ENCODE results near the gene ACTL10.
A peak's percentile ranks its signal among the peaks of the same experiment; 100 is the strongest.

The ACTL10 gene

DNA sequence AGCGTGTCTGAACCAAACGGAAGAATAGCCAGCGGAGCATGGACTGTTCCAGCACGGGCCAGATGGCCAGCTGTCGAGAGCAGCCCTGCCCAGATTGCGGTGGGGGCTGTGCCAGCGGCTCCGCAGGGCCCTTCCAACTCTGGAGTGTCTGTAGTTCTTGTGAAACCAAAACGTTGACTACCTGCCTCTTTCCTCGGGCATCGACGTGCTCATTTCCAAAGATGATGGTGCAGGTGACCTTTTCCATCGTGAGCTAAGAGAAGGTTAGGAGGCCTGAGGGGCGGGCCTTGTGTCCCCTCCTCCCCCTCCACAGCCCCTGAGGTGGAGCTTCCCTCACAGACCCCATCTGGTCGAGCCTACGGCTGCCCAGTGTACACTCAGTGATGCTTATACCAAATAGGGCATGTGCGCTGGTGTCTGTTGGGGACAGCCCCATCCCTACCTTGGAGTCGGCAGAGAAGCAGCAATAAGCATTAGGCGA, 17.5 kb upstream of the ACTL10 start:
- DNase-seq: peak; percentile 61

DNA sequence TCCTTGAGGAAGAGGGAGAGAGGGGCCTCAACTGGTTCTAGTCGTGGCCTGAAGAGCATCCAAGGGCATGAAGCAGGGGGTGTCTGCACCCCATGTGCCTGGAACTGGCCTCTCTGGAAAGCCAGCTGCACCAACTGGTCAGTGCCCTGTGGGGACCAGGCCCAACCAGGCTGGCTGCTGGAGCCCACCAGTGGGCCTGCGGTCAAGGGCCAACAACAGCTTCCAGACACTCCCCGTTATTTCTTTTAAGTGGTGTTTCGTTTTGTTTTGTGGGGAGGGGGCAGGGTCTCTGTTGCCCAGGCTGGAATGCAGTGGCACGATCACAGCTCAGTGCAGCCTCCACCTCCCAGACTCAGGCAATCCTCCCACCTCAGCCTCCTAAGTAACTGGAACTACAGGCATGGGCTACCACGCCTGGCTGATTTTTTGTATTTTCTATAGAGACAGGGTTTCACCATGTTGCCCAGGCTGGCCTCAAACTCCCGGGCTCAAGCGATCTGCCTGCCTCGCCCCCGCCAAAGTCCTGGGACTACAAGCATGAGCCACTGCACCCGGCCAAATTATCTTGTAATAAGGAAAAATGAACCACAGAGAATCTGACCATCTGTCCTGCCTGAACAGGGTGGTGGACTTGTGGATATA, 16.5 kb upstream of the ACTL10 start:
- DNase-seq: no peak

DNA sequence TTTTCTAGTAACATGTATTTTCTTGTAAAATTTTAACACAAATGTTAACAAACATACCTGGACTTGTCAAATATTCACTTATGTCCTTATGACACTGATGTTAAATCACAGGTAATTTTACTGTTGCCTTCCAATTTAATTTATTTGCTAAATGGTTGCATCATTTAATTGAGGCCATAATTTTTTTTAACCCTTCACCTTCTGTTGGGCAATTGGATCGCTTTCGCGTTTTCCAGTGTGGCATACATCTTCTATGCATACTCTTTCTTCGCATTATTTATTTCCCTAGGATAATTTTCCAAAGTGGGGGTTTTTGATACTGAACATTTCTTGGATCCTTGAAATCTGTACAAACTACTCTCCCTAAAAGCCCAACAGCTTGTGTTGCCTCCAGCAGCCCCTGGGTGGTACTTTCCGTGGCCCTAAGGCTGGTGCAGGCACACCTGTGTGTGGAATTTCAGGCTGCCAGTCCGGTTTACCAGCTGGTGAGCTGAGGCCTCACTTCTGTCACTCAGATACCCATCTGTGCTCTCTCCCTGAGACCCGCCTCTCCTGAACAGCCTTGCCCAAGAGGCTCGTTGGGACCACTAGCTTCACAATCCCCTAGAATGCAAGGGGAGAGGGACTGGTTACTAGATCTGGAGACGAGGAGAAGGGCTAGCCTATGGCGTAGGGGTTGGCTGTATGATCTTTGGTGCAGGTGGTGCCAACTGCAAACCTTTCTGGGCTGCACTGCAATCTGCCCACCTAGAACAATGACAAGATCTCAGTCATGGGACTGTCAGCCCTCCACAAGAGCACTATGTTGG, 15.8 kb upstream of the ACTL10 start:
- peak; percentile 48 for DNase-seq

DNA sequence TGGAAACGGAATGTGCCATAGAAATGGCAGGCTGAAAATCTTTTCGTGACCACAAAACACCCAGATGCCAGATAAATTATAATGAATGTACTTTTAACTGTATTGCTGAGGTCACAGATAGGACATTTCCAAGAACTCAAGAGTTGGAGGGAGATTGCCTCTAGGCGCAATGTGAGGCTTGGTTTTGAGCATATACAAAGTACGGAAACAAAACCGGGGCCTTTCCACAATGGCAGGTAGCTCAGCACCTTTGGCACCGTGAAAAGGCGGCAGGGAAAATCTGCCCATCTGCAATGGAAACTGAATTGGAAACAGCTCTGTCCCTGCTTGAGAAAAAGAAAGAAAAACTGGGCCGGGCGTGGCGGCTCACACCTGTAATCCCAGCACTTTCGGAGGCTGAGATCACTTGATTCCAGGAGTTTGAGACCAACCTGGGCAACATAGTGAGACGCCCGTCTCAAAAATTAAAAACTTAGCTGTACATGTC, 15.1 kb upstream of the ACTL10 start:
- DNase-seq: no peak

DNA sequence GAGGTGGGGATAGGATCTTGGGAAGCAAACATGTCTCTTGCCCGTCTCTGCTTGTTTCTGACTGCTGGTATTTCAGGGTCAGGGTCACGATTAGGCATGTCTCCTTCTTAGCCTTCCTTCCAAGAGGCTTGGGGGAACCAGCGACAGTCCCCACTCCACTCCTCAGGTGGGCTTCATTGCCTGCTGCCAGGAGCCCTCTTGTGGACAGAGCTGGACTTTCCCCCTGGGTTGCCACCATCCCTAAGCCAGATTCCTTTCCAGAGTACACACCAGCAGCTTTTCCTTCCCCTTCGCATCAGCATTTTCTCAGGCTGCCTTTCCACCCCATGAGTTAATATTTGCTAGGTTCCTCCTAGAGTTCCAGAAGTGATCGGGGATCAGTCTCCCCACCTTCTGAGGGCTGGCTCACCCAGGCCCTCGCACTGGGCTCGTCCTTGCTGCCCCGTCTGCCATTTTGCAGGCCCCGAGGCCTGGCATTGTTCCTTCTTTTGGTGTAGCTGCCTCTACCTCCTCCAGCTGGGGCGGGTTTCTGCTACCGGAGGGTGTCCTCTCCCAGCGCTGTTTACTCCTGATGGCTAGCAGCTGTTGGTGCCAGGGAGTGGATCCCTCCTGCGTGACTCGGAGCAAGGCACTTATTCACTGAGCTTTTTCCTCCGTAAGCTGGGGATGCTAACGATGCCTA, 13.4 kb upstream of the ACTL10 start:
- peak; percentile 72 for DNase-seq

DNA sequence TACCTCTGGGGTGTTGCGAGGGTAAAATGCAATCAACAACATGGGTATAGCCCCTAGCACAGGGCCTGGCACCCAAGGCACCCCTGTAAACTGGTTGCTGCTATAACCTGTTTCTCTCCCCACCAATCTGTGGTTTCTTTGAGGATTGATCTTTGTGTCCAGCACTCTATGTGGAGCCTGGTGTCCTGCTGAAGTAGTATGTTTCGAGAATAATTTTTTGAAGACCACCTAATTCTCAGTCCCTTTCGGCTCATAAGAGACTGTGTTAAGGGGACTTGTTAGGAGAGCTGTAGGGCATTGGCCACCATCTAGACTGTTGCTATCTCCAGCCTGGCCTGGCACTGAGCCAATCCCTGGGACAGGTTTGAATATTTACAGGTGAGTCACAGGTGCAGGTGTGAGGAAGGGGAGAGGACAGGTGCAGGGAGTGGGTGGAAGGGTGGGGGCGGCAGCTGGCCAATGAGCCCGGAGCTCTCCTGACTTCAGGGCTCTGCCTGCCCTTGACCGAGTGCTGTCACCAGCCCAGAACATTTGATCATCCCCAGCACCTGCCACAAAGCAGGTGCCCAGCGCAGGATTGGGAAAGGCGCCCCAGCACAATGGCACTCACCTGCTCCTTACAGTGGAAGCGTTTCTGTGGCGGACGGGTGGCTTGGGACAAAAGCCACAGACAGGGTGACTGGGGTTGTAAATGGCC, 12.7 kb upstream of the ACTL10 start:
- DNase-seq: peak; percentile 97

DNA sequence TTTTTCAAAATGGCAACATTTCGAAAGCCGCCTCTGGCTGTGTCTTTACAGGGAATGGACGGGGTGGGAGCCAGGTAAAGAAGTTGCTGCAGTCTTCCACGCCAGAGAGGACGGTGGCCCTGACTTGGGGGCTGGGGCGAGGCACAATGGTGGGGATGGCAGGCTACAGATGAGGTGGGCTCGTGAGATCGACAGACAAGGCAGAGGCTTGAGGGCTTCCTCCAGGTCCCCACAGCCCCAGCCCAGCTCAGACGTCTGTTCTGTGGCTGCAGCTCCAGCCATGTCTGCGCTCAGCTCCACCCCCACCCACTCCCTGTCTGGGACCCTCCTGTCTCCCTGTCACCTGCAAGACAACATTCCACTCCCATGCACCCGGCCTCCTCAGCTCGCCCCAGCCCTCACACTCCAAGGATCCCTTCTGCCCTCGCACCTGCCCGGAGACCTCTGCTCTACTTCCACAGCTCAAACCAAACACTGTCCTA, 12.0 kb upstream of the ACTL10 start:
- DNase-seq: no peak

DNA sequence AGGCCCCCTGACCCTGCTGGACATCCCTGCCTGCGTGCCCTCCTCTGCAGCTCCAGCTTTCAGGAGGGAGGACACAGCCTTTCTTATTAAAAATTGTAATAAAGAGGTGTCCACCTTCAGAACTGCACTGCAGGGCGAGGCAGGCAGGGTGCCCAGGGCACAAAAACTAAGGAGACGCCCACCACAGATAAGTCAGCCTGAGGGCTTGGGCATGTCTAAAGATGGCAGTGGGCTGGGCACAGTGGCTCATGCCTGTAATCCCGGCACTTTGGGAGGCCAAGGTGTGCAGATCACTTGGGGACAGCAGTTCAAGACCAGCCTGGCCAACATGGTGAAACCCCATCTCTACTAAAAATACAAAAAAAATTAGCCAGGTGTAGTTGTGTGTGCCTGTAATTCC, 11.6 kb upstream of the ACTL10 start:
- DNase-seq: no peak

DNA sequence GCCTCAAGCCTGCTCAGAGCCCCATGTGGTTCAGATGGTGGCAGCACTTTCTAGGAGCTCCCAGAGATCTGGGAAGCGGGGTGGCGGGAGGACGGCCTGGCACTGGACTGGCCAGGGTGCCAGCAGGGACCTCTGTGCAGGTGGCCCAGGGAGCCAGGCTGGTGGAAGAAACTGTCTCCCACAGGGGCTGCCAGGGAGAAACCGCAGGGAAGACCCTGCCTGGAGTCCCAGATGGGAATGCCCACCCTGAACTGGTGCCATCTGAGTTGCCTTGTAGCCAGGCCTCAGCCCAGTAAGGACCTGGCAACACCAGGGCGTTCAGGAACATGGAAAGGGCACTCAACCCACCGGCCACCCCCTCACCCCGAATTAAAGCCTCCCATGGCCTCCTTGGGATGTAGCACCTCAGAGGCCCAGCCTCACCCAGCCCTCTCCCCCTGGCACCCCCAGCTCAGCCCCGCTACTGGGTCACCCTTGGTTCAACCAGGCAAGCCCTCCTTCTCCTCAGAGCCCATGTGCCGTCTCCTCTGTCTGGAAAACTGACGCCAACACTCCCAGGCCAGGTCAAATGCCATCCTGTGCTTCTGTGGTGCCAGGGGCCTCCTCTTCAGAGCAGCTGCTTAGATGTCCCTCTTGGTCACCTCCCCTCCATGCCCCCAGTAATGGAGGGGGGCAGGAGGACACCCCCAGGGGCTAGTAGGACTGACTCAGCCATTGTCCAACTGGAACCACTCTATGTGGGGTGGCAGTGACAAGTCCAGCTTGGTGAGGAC, 10.5 kb upstream of the ACTL10 start:
- no peak for DNase-seq

DNA sequence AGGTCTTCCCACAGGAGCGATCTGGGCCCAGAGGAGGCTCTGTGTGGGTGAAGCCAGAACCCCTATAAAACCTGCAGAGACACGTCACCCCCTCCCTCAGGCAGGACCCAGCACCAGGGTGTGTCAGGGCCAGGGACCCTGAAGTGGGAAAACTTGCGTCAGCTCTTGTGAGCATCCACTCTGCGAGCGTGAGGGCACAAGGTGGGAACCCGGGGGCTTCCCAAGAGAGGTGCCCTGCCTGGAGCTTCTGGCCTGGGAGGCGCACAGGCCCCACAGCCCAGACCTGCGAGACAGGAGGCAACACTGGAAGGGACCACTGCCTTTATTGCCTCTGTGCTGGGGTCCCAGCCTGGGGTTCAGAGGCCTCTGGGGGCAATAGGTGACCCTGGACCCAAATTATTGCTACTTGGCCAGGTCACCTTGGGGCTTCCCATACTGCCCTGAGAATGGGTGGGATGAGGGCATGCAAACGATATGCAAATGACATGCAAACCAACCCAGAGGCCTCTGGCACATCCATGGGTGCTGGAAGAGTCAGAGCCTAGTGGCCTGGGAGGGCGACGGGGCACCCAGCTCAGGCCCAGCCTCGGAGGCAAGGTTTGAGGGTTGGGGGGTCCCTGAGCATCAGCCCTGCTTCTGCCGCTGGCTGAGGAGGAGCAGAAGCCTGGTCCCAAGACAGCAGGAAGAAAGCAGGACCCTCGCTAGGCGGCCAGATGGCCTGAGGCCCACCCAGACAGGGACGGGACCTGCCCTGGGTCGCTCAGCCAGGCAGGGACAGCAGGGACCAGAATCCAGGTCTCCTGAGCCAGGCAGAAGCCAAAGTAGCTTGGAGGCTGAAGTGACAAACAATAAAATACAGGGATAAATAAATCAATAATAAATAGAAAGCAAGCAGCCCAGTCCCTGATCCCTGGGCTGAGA, 9.7 kb upstream of the ACTL10 start:
- no peak for DNase-seq

DNA sequence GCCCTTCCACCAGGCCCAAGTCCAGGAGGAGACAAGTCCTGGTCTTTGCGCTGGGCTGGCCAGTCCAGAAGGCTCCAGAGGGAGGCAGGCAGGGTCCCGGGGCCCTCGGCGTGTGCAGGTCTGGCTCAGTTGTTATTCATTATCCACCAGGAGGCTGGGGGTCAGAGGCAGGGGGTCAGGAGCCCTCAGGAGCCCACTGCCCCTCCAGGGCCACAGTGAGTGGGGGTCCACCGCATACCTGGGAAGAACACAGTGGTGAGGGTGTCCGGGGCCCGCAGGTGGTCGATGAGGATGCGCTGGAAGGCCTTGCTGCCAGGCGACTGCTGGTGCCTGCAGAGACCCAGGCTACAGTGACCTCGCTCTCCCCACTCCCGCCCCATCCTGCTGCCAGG, 9.0 kb upstream of the ACTL10 start:
- no peak for DNase-seq

DNA sequence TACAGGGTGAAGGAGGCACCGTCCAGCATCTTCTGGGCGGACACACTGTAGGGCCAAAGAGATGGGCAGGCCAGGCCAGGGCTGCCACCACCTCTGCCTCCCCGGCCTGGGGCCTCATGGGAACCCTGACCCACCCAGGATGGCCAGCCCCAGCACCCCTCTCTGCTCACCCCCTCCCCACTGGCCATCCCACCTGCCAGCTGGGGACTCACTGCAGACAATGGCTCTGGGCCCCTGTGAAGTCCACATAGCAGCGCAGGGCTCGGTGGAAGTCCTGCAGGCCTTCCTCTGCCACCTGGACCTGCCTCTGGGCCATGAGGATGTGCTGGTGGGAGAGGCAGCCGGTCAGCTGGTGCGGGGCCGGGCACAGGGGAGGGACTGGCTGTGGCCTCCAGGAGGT, 8.2 kb upstream of the ACTL10 start:
- DNase-seq: no peak

DNA sequence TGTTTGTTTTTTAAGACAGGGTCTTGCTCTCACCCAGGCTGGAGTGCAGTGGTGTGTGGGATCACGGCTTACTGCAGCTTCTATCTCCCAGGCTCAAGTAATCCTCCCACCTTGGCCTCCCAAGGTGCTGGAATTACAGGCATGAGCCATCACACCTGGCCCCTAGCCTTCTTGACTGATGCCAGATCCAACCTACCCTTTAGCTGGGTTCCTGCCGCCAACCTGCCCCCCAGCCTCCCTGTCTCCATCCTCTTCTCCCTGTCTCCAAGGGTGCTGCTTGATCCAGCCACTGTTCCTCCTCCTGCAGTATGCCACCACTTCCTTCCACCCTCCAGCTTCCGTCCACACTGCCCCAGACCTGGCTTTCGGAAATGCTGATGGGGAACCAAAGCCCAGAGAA, 7.8 kb upstream of the ACTL10 start:
- DNase-seq: no peak

DNA sequence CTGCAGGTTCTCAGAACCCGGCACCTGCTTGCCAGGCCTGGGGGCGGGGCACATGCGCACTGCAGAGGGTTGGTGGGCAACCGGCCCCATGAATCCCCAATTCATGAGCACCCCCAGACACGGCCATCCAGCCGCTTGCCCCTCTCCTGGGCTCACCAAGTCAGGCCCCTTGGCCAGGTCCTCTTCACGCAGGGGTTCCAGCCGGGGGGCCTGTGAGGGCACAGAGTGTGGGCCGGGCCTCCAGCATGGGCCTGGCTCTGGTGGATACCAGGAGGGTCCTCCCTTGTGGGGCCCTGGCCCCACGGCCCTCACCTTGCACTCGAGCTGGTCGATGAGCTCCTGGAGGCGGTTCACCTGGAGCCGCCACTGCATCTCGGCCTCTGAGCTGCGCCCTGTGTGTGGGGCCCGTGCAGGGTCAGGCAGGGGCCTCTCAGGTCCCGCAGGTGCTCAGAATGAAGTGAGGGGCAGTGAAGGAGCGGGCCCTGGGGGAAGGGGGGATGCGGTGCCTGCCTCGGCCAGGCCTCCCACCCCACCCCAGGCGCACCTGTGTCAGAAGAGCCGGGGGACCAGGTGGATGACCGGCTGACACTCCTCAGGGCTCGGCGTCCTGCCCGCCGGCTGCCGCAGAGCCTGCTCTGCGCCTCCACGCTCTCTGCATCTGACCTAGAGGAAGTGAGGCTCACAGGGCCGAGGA, 7.3 kb upstream of the ACTL10 start:
- no peak for DNase-seq

DNA sequence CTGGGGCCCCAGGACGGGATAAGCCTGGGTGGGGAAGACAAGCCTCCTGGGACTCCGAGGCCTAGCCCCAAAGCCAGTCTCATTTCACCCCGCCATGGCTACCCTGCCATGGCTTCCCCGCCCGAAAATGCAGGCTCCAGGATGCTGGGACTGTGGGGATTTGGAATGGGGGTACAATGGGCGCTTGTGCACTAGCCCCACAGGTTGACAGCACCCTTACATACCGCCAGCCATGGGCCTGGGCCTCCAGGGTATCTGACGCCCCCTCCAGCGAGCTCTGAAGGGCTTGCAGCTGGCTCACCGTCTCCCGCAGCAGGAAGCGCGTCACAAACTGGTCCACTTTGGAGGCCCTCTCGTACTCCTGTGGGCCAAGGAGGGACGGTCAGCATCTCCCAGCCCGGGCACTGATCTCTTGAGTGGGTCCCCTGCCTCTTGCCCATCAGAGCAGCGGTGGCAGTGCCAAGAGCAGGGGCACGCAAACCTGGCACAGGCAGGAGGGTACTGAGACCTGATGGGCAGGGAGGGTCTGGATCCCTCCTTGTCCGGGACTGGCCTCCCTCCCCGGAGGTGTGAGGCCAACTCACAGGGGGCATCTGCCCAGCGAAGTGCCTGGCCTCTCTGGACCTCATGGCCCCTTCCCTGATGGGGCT, 6.6 kb upstream of the ACTL10 start:
- no peak for DNase-seq

DNA sequence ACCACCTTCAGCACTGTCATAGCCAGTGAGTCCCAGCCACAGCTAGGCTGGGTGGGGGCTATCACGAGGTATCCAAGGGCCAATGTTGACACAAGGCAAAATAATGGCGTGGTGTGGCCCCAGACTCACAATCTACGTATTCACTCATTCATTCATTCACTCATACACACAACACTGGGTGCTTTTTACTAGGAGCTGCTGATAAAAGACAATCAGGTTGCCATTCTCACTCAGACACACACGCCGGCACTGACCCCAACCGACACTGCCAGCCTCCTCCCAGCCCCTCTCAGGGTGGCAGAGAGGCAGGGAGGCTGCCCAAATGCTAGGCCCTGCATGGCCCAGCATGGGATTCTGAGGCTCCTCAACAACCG, 6.1 kb upstream of the ACTL10 start:
- no peak for DNase-seq

DNA sequence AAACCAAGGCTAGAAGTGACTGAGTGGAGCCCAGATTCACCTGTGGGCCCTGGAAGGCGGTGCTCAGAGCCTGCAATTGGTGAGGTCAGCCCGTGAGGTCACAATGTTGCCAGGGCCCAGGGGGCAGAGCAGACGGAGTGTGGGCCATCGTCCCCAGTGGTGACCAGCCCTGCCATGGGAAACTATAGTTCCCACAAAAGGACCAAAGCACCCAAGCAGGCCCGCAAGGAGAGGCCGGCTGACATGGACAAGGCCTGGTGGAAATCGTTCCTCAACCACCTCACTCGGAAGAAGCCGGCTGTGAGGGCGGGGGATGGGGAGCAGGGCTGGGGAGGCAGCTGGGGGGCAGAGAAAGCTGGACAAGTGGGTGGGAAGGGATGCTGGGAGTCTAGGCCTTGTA, 4.6 kb upstream of the ACTL10 start, which contains the start of gene C20orf144:
Gene C20orf144 (plus strand): TSS at position 156 of the 400 bp plus-strand sequence. CDS start 19 bp downstream, at position 175.
- DNase-seq: no peak

DNA sequence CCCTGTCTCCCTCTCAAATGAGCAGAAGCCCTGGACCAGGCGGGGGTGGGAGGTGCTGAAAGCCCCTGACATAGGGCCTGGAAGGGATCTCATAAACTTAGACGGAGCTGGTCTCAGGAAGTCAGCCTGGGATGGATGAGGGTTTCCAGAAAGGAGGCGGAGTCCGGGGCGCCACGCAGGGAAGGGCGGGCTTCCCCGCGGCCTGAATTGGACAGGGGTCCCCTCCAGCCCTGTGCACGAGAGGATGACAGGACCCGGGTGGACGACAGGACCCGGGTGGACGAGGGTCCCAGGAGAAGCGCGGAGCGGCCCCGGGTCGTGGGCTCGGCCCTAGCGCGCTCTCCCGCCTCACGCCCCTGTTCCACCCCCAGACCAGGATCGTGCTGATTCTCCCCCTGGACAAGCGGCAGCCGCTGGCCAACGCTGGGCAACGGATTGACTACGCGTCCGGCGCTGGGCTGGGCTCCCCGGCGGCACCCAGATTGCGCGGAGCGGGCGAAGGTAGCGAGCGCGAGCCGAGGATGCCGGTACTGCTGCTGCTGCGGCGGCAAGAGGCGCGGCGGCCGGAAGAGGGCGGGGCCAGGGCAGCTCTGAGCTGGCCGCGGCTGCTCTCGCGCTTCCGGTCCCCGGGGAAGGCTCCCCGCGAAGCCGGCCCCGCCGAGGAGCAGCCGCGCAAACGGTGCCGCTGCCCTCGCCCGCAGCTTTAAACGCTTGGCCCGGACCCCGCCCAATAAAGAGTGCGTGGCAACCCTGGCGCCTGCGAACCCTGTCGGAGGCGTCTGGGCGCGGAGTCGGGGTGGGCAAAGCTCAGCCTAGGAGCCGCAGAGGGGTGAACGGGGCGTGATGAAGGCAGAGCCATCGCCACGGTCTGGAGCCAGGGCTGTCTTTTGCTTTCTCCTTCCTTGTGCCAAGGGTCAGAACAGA, 3.3 kb upstream of the ACTL10 start:
- peak; percentile 60 for DNase-seq

Data from DMS153 (cell line).